ENCODE measurements around the gene ZNF772. TPM values are rescaled to one million over a fixed set of nuclear protein-coding genes. Genes with fewer than 3 reads are reported as not detected.
A peak's percentile ranks its signal among the peaks of the same experiment; 100 is the strongest.
"Not testable (repeated sequence)": the region's sequence is repeated elsewhere in the genome, so short reads cannot be mapped to it uniquely, and the experiment has no call there.

ZNF772 gene
- total and polyA plus RNA-seq, 2 donors (not counting 1 experiment from before 2014, with no cell fraction given): 7.5 to 29.7 TPM

DNA sequence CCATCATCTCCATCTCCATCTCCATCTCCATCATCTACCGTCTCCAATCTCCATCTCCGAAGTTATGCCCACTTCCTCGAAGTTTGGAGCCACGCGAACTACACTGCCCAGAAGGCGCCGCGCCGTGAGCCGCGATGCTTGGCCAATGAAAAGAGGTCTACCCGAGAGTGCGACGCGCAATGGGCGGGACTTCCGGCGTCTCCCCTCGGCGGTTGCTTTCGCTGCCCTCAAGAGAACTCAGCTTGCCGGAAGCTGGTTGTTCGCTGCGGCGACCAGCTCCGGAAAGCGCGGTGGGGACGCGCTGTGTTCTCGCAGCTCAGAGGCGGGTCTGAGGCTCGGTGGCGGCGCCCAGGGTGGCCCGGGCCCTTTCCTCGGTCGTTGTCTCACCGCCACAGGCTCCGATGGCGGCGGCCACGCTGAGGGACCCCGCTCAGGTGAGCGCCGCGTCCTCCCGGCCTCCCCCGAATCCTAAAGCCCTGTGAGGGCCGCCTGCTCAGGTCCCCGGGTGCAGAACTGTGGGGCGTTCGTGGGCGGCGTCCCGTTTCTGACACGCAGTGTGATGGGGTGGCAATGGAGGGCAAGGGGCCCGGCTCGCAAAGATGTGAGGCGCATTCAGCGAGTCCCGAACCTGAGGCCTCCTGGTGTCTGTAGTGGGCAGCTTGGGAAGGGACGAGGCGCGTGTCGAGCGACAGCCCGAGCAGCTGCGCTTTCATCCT, 22.5 kb upstream of the ZNF772 start, which contains the start of gene ZNF773:
TSS of gene ZNF773 (plus strand) at position 259 of the 716 bp plus-strand sequence. CDS start at position 402, 143 bp downstream.
- not testable (repeated sequence) for H3K27me3 ChIP-seq (ENCODE audit: control insufficient read depth, insufficient read depth, low read length); H3K9me3 ChIP-seq (ENCODE audit: control insufficient read depth, insufficient read depth, low read depth, low read length); H3K4me1 ChIP-seq (ENCODE audit: control insufficient read depth, extremely low read depth, insufficient read depth, low read length); H3K36me3 ChIP-seq (ENCODE audit: control insufficient read depth, insufficient read depth, low read length); H4K20me1 ChIP-seq (ENCODE audit: control insufficient read depth, extremely low read depth, insufficient read depth, low read length)
- Histone ChIP-seq H2AFZ (ENCODE audit: low read length) (peak within 1 kb of the TSS; percentile 71), H3K4me2 (ENCODE audit: extremely low read depth, insufficient read depth, low read length) (peak within 1 kb of the TSS; percentile 72), H3K27ac (ENCODE audit: insufficient read depth, low read length) (peak within 1 kb of the TSS; percentile 78), H3K4me3 (replicated peaks in 1 of 4; ENCODE audit: control extremely low read depth in 1 of 4, insufficient read depth in 1 of 4, low read depth in 3 of 4, low read length in 4 of 4) (peak within 1 kb of the TSS; percentile 61 to 78 (median 64)), H3K9ac (ENCODE audit: insufficient read depth, low read length) (peak within 1 kb of the TSS; percentile 88), H3K79me2 (ENCODE audit: control insufficient read depth, insufficient read depth, low read length) (peaks cover 22% of the 10 kb centered on the region)
- DNase-seq (ENCODE audit: low read depth in 2 of 2): peak; percentile 96 to 97

DNA sequence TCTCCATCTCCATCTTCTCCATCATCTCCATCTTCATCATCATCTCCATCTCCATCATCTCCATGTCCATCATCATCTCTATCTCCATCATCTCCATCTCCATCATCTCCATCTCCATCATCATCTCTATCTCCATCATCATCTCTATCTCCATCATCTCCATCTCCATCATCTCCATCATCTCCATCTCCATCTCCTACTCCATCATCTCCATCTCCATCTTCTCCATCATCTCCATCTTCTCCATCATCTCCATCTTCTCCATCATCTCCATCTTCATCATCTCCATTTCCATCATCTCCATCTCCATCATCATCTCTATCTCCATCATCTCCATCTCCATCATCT, 21.9 kb upstream of the ZNF772 start:
- H3K36me3 ChIP-seq (ENCODE audit: control insufficient read depth, insufficient read depth, low read length): not testable (repeated sequence)

DNA sequence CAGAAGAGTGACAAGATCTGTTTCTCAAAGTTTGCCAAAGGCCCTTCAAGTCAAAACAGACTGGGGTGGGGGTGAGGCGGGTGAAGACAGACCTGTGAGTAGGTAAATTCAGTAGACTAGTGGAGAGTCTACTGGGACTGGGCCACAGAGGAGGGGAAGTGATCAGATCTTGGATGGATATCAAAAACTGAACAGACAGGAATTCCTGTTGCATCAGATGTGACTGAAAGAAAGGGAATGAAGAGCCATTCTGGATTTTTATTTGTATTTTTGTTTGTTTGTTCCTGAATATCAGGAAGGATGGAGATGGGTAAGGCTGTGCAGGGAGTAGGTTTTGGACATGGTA, 10.9 kb upstream of the ZNF772 start:
- H3K9me3 ChIP-seq (ENCODE audit: control insufficient read depth, insufficient read depth, low read depth, low read length); H3K79me2 ChIP-seq (ENCODE audit: control insufficient read depth, insufficient read depth, low read length); H3K27ac ChIP-seq (ENCODE audit: insufficient read depth, low read length); H3K9ac ChIP-seq (ENCODE audit: insufficient read depth, low read length); H3K4me1 ChIP-seq (ENCODE audit: control insufficient read depth, extremely low read depth, insufficient read depth, low read length); H3K27me3 ChIP-seq (ENCODE audit: control insufficient read depth, insufficient read depth, low read length); H4K20me1 ChIP-seq (ENCODE audit: control insufficient read depth, extremely low read depth, insufficient read depth, low read length): not testable (repeated sequence)
- peaks cover 11% of the 10 kb centered on the region for H3K36me3 ChIP-seq (ENCODE audit: control insufficient read depth, insufficient read depth, low read length)
- peak; percentile 33 to 42 for DNase-seq (ENCODE audit: low read depth in 2 of 2)
- H3K4me3 ChIP-seq (replicated peaks in 1 of 4; ENCODE audit: control extremely low read depth in 1 of 4, insufficient read depth in 1 of 4, low read depth in 3 of 4, low read length in 4 of 4): peak overlapping the region; percentile 4 to 79 (median 40)
- peak overlapping the region; percentile 43 for H2AFZ ChIP-seq (ENCODE audit: low read length)
- peak overlapping the region; percentile 58 for H3K4me2 ChIP-seq (ENCODE audit: extremely low read depth, insufficient read depth, low read length)

More for the DNA sequence above, 21.9 kb upstream of the ZNF772 start:
- H2AFZ ChIP-seq (ENCODE audit: low read length); H3K4me1 ChIP-seq (ENCODE audit: control insufficient read depth, extremely low read depth, insufficient read depth, low read length); H3K4me3 ChIP-seq (replicated peaks in 1 of 4; ENCODE audit: control extremely low read depth in 1 of 4, insufficient read depth in 1 of 4, low read depth in 3 of 4, low read length in 4 of 4); H3K27me3 ChIP-seq (ENCODE audit: control insufficient read depth, insufficient read depth, low read length); H3K9ac ChIP-seq (ENCODE audit: insufficient read depth, low read length); H3K27ac ChIP-seq (ENCODE audit: insufficient read depth, low read length); H3K4me2 ChIP-seq (ENCODE audit: extremely low read depth, insufficient read depth, low read length); DNase-seq (ENCODE audit: low read depth in 2 of 2); H3K9me3 ChIP-seq (ENCODE audit: control insufficient read depth, insufficient read depth, low read depth, low read length); H4K20me1 ChIP-seq (ENCODE audit: control insufficient read depth, extremely low read depth, insufficient read depth, low read length): not testable (repeated sequence)
- H3K79me2 ChIP-seq (ENCODE audit: control insufficient read depth, insufficient read depth, low read length): peaks cover 22% of the 10 kb centered on the region

GRCh38 chr19:57487477-57488298, 10.3 kb upstream of the ZNF772 start, which contains the start of gene ZNF419:
Gene ZNF419 (plus strand): TSS chr19:57487750. CDS start chr19:57487951, 201 bp downstream.
- H3K79me2 ChIP-seq (ENCODE audit: control insufficient read depth, insufficient read depth, low read length); H3K27me3 ChIP-seq (ENCODE audit: control insufficient read depth, insufficient read depth, low read length); H3K4me1 ChIP-seq (ENCODE audit: control insufficient read depth, extremely low read depth, insufficient read depth, low read length); H4K20me1 ChIP-seq (ENCODE audit: control insufficient read depth, extremely low read depth, insufficient read depth, low read length); H3K9me3 ChIP-seq (ENCODE audit: control insufficient read depth, insufficient read depth, low read depth, low read length); H3K36me3 ChIP-seq (ENCODE audit: control insufficient read depth, insufficient read depth, low read length): not testable (repeated sequence)
- peak within 1 kb of the TSS; percentile 38 for H3K27ac ChIP-seq (ENCODE audit: insufficient read depth, low read length)
- peak within 1 kb of the TSS; percentile 83 for H2AFZ ChIP-seq (ENCODE audit: low read length)
- H3K4me3 ChIP-seq (replicated peaks in 1 of 4; ENCODE audit: control extremely low read depth in 1 of 4, insufficient read depth in 1 of 4, low read depth in 3 of 4, low read length in 4 of 4): peak within 1 kb of the TSS; percentile 50 to 88 (median 75)
- H3K4me2 ChIP-seq (ENCODE audit: extremely low read depth, insufficient read depth, low read length): peak within 1 kb of the TSS; percentile 58
- H3K9ac ChIP-seq (ENCODE audit: insufficient read depth, low read length): peak within 1 kb of the TSS; percentile 57
- DNase-seq (ENCODE audit: low read depth in 2 of 2): peak; percentile 79 to 83

All from fibroblast of lung (primary cell).